HG02571 (cell line): Measurements from ENCODE around the gene CTRB1.
"Not testable (repeated sequence)": the region's sequence is repeated elsewhere in the genome, so short reads cannot be mapped to it uniquely, and the experiment has no call there.

Experiments
- ATAC-seq: cut with Tn5 transposase; IDR thresholded peaks from one replicate; pipeline ENCODE4 v1.9.1; 2021; ENCODE audit warnings: mild to moderate bottlenecking, moderate library complexity; ENCODE audit not compliant: unreplicated experiment

Gene CTRB1

DNA sequence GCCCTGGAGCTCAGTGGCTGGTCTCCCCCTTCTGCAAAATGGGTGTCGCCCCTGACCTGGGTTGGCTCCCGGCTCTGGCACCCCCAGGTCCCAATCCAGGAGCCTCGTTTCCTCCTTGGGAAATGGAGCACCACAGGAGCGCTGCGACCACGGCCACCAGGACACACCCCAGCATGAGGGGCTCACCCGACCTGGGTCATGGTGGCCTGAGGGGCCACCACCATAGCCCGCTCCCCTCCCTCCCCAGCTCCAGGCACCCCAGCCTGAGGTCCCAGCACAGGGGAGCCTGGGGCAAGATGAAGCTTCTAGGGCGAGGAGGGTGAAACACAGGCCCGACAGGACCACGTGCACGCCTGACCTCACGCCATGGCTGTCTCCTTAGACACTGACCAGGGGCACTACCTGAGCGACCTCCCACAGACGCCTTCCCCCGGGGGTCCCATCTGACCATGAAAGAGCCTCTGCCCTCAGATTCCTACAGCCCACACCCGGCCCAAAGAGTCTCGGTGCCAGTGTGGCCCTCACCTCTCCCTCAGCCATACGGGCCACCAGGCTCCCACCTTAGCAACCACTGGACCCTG lies 20.8 kb downstream of the CTRB1 start:
- ATAC-seq, result no peak

DNA sequence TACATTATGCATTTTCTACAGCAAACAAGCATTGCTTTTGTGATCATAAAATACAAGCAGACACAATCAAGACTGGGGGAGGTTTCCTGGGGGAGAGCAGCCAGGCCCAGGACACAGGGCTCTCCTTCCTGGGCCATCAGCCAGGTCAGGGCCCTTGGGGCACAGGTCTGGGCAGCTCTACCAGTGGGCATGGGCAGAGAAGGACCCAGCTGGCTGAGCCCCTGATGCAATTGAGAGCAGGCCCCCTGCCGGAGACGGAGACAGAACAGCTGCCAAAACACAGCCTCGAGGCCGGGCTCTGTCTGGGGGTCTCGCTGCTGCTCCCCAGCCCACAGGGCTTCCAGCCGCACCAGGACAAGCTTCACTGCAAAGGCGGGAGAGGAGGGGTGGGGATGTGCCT lies 21.8 kb downstream of the CTRB1 start:
- not testable (repeated sequence) for ATAC-seq

DNA sequence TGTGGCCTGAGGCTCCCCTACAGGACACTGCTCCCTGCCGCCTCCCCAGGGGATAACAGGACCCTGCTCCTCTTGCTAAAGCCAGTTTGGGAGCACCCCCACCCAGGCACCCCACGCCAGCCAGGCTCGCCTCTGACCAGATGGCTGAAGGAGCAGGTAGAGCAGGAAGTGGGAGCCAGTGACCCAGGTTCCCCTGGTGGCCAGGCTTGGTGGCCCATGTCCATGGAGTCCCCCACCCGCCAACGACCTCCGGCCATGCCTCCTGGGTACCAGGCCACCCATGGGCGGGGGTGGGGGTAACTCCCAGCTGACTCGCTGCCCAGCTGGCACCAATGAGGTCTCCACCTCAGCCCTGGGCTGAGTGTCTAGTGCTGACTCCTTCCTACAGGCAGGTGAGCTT lies 22.6 kb downstream of the CTRB1 start:
- ATAC-seq, result no peak

DNA sequence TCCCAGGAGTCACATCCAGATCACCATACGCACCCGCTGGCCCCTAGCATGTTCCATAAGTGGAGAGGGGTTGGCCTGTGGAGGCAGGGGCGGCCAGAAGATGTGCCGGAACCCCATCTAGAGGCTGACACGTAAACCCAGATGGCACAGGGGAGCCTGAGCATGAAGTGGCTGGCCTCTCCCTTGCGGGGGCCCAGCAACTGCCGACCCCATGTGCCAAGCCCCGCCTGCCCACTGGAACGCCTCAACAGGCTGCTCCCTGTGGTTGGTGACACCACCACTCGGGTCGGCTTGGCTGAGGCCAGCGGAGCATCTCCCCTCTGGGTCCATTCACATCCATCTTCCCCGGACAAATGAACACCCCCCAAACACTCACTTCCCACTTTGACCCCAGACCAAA lies 23.2 kb downstream of the CTRB1 start:
- ATAC-seq, result no peak

DNA sequence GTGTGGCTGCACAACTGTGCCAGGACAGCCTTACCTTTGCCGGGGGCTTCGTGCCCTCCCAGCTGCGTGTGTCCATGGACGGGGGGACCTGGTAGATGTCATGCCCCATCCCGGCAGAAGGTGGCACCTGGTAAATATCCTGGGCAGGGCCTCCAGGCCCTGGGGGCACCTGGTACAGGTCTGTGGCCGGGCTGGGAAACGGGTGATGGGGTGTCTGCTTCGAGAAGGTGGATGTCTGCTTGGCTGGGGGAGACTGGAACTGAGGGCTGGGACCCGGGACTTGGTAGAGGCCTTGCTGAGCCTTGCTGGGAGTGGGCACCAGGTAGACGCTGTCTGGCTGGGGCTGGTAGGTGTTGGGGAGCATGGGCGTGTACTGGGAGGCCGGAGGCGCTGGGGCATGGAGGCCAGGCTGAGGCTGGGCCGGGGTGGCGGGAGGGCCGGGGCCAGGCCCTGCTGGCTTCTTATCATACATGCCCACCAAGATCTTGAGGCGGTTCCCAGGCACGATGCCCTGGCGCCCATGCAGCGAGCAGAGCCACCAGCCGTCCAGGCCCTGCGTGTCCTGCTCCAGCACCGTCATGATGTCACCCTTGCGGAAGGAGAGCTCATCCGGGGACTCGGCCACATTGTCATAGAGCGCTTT lies 23.8 kb downstream of the CTRB1 start:
- ATAC-seq, result not testable (repeated sequence)

DNA sequence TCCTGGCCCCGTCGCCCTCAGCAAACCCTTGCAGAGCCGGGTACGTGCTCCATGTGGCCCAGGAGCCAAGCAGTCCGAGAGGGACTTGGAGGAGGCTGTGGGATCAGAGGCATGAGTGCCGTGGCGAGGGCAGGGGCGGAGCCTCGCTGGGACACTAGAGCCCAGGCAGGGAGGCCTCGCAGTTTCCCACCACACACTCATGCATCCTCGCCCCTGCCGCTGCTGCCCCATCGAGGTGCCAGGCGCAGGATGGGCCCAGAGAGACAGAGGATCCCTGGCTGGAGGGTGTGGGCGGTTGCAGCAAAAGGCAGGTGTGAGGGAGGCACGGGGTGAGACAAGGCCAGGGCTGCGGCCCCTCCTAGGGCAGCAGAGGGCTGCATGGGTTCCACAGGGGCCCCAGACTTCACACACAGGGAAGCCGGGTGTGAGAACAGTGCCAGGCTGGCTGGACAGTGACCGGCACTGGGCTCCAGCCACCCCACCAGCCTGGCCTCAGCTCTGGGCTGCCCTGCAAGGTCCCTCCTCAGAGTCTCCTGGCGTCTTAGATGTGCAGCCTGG lies 25.0 kb downstream of the CTRB1 start:
- no peak for ATAC-seq

DNA sequence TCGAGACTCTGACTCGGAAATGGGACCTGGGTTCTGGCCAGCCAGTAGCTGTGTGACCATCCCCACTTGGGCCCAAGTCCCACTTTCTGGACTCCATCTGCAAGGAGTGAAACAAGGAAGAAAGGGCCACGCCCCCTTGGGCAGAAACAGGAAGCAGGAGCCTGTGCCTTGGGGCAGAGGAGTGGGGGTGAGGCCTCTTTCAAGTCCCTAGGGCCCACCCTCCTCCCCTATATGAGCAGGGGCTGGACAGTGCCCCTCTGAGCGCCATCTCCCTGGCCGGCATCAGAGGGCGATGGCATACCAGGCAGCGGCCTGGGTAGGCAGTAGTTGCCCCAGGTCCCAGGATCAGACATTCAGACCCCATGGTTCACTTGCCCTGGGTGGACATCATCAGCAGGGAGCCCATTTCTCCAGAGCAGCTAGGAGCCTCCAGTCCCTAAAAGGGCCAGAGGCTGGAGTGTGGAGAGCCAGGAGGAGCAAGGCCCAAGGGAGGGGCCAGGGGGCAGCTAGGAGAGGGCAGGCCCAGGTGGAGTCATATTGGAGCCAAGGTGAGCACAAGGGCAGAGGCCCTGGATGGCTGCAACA lies 25.5 kb downstream of the CTRB1 start:
- ATAC-seq, result no peak

DNA sequence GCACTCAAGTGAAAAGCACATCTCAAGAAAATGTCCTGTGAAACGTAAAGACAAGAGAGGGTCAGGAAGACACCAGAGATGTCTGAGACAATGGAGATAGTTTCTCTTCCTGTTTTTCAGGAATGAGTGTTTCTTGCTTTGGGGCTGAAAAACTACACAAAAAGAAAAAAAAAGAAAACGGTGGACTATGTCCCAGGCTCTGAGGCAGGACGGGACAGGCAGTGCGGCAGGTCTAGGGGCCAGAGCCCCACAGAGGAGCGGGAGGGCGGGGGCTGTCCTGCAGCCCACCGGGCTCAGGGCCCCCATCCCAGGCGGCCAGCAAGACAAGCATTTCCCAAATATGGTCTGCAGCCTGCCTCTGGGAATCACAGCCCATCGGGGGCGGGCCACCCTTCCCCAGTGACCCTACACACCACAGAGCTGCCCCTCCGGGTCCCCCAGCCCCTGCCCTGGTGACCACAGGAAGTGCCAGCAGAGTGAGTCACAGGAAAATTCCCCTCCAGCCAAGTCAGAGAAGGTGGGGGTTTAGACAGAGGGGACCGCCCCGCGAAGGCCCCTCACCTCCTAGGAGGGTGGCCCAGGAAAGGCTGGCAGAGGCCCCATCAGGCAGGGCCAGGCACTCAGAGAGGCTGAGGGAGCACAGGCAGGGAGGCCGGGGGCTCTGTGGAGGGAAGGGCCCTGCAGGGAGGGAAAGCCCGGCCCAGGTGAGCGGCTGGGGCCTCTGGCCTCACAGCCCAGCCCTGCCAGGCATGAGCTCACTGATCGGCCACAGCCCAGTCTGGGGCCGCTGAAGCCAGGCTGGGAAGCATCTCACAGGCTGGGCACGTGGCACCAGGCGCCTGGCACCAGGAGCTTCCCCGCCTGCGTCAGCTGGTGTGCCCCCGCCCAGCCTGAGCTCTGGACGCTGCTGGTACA lies 26.3 kb downstream of the CTRB1 start:
- ATAC-seq, result peak; percentile 43

DNA sequence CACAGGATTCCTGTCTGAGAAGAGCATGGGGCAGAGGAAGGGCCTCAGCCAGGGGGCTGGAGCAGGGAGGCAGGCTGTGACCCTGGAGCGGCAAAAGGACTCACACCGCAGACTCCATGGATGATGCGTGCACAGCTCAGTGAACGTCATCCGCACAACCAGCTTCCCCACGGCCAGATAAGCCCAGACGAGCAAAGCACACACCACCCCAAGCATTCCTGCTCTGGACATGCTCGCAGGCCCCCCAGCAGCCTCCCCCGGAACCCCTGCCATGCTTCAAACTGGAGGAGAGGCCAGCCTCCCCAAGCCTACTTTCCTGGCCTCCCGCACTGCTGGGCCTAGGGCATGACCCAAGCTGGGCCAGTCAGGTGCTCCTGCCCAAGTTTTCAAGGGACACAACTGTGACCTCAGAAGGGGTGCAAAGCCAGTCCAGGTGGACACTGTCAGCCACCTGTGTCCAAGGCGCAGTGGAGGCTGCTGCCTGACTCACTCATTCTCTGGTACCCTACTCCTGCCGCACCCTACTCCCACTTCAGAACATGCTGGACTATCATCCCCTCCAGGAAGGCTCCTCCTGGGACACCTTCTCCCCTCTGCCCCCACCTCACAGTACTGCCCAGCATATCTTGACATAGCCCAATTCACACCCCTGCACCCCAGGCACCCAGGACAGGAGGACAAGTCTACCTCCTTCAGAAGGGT lies 27.9 kb downstream of the CTRB1 start:
- no peak for ATAC-seq

DNA sequence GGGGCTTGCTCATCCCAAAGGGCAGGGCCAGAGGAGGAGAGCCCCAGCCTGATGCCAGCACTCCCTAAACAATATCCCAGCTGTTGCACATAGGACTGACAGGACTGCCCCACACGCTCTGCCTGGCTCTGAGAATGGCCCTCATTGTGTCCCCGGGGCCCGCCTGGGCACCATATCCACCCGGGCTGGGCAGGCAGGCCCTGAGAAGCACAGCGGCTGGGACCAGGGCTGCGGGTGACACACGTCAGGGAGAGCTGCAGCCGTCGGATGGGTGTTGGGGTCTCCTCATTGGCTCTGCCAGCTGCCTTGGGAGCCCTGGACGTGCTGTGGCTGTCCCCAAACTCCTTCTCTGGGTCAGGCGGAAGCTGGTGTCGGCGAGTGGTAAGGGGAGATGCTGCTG lies 28.5 kb downstream of the CTRB1 start:
- ATAC-seq, result no peak

DNA sequence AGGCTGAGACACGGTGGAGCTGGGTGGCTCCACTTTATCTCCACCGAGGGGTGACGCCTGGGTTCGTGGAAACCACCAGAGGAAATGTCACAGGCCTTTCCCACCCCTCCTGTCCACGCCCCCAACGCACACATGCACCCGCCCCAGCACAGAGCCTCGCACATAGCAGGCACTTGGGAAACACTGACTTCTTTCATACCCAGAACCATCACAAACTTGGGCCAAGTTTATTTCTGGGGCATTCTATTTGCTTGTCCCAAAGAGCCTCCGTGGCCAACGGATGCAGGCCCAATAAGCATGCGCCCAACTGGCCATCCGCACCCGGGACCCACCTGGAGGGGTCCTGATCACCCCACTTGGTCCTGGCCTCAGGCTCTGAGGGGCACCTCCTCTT lies 29.4 kb downstream of the CTRB1 start:
- no peak for ATAC-seq

DNA sequence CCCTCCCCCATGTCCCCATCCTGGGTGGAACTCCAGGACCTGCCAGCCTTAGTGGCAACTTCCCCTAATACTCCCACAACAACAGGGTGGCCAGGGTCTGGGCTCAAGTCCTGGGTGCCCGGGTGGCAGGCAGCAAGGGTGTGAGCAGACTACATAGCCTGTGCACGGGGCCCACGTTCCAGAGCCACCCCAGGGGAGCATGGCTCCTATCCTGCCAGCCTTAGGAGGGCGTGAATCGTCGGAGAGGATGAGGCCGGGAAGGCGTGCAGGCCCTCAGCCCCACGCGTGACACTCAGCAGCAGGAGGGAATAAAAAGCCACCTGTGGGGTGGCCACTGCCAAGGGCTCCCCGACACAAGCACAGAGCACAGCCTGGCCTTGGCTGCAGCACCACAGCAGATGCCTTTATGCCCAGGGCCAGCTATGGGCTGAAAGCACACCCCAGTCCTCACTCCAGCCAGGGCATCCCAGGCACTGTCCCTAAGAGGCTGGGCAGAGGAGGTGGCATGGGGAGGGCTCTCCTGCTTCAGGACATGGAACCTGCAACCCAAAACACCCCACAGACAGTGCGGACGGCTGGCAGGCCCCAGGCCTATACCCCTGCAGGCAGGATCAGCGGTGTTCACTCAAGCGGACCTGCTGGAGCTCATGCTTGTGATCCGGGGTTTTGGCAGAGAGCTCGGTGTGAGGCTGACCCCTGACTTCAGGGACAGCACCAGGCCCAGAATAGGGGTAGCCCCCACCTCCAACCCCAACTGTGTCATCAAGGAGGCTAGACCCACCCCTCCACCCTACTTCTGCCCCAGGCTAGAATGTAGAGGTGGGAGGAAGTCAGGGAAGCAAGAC lies 30.0 kb downstream of the CTRB1 start:
- no peak for ATAC-seq

DNA sequence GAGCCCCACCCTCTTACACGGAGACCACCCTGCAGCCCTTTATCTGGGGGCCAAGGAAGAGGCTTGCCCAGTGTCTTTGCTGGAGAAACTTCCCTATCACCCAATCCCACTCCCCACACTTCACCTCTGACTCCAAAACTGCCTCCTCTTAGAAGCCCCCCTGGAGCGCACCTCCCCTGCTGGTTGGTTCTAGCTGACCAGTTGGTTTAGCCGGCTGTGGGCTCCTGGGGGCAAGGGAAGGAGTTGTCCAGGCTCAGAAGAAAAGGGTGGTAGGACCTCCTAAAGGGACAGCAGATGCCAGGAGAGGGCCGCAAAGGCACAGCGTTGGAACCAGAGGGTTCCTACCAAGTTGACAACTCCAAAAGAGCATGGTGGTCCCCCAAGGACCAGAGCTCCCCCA lies 30.7 kb downstream of the CTRB1 start:
- no peak for ATAC-seq

DNA sequence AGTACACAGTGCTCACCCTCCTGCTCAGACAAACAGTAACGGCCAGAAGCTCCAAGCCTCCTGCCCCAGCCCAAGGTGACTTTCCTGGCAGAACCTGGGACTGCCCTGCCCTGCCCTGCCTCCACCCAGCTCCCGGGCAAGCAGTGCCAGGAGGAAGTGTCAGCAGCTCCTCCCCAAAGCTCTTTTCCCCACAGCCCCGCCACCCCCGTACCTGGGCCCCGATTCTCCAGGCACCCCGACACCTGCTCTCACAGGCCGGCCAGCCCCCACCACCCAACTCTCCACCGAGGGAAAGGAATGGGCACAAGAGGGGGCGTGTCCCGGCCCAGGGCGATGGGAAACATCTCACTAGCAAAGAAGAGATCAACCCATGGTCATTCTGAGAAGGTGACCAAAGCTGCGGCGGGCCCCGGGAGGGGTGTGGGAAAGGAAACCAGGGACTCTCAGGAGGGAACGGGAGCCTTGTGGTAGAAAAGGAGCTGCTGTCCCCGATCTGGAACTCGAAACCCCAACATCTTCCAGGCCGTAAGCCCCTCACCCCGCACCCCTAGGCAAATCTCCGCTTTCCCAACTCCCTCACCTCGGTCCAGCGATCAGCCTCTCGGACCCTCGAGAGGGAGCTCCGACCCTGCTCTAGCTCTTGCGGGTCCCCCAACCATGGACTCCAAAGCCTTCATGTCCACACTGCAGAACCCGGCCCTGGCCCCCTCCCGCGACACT lies 31.5 kb downstream of the CTRB1 start:
- no peak for ATAC-seq

DNA sequence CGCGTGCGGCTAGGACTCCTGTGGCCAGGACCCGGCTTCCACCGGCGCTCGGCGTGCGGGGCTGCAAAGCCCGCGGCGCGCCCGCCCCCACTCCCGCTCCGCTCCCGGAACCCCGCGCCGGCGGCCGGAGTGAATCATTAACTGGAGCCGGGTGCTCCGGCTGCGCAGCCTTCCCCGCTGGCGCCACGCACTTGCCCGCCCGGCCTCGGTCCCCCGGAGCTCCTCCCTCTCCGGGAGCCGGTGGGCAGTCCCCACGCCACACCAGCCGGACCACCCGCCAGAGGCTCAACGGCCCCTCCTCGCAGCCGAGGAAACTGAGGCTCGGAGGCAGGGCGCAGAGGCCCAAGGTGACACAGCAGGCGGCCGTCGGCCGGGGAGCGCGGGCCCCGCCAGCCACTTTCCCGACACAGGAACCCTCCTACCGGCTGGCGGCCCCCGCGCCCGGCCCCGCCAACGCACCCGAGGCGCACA lies 32.1 kb downstream of the CTRB1 start:
- ATAC-seq, result peak; percentile 26

DNA sequence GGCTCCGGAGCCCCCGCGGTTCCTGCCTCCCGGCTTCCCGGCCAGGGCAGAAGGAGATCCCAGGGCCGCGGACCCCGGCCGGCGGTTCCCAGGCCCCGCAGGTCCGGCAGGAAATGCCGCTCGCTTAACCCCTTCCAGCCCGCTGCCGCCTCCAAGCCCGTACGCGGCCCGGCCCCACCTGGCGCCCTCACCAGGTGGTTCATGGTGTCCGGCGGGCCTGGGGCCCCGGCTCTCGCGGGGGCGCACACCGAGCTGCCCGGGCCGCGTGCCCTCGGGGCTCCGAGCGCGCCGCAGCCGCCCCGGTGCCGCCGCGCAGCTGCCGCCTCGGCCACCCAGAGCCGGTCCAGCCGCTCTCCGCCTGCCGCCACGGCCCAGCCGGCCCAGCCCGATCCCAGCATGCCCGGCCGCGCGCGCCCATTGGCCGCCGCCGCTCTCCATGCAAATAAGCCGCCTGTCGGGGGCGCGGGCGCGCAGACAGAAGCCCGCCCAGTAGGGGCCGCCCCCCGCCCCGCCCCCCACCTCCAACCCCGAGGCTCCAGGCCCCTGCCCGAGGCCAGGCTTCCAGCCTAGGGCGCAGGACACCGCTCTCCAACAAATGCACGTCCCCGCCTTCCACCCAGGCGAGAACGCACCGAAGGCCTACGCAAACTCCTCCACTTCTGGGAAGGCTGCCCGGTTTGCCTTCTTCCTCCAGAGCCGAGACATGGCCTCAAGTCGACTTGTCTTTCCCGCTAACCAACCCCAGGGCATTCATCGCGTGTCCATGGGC lies 32.7 kb downstream of the CTRB1 start, which contains the start of gene BCAR1:
TSS of gene BCAR1 (minus strand) at position 345 of the 769 bp plus-strand sequence. CDS start at position 203, 142 bp downstream.
- peak; percentile 66 for ATAC-seq

DNA sequence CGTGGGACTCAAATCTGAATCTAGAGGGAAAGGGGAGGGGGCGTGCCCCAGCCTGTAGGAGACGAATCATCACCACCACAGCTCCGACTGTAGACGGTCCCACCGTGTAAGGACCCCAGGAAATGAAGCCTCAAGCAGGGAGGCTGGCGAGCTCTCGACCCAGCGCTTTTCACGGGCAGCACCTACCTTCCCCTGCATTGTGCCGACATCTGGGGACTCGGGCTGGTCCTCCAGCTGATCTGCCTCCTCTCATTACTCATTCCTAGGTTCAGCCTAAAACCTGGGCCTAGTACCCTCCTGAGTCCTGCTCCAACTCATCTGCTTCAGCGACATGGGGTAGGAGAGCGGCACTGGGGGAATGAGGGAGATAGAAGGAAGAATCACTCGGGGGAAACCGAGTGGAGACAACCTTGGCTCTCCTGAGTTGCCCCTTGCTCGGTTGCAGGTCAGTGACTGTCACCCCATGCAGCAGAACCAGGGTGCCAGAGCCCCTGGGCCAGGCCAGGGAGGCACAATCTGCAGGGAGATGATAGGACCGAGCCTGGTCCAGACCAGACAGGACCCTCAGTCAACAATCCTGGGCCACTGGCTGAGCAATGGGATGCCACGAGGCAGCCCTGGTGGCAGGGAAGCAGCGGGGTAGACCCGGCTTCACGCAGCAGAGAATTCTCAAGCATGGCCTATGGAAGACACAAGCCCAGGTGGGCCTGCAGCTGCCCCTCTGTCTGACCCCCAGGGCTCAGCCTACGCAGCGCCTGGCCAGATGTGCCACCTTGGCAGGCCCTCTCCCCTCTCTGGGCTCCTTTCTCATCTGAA lies 33.5 kb downstream of the CTRB1 start:
- ATAC-seq, result no peak
